ENCODE data around the gene RYR2. TPM values are rescaled to one million over a fixed set of nuclear protein-coding genes. Genes with fewer than 3 reads are reported as not detected.
"Not testable (repeated sequence)": the region's sequence is repeated elsewhere in the genome, so short reads cannot be mapped to it uniquely, and the experiment has no call there.

RYR2 gene
- total RNA-seq, 4 donors from 2014 or later, result 0.20 to 0.60 (median 0.32) TPM

GRCh38 chr1:237834461-237834860, 792.5 kb downstream of the RYR2 start:
- Histone ChIP-seq H3K9me3 (no peaks in the 10 kb centered on the region), H3K4me3 (no peak overlapping the region), H3K27ac (no peak overlapping the region), H3K27me3 (no peaks in the 10 kb centered on the region), H3K4me1 (no peaks in the 10 kb centered on the region), H3K36me3 (no peaks in the 10 kb centered on the region)
- 75 to 77% methylated on average over 3 of the region's 3 CpGs for WGBS, 2 donors
- TF ChIP-seq CTCF (IDR thresholded peaks at IDR 0.05) (no peak), POLR2A (IDR thresholded peaks at IDR 0.05) (no peak), EP300 (IDR thresholded peaks at IDR 0.05) (no peak)
- DNase-seq (ENCODE audit: low spot score in 2 of 2), result no peak

- TF ChIP-seq POLR2A (IDR thresholded peaks at IDR 0.05) (no peak), CTCF (IDR thresholded peaks at IDR 0.05) (no peak), EP300 (IDR thresholded peaks at IDR 0.05) (no peak)
- Histone ChIP-seq H3K9me3 (no peaks in the 10 kb centered on the region), H3K27ac (no peak overlapping the region), H3K27me3 (no peaks in the 10 kb centered on the region), H3K4me3 (no peak overlapping the region), H3K4me1 (no peaks in the 10 kb centered on the region), H3K36me3 (no peaks in the 10 kb centered on the region)
- 39 to 74% methylated on average over 3 of the region's 3 CpGs for WGBS, 2 donors
- DNase-seq (ENCODE audit: low spot score in 2 of 2), result no peak
Observed at GRCh38 chr1:237838320-237838719, 796.3 kb downstream of the RYR2 start.

- H3K9me3 ChIP-seq, result no peaks in the 10 kb centered on the region
- no peaks in the 10 kb centered on the region for H3K4me1 ChIP-seq
- H3K27ac ChIP-seq, result no peak overlapping the region
- no peak overlapping the region for H3K4me3 ChIP-seq
- WGBS, 2 donors, result 90 to 91% methylated on average over 4 to 5 of the region's 6 CpGs
- TF ChIP-seq CTCF (IDR thresholded peaks at IDR 0.05) (no peak), EP300 (IDR thresholded peaks at IDR 0.05) (no peak), POLR2A (IDR thresholded peaks at IDR 0.05) (no peak)
- no peak for DNase-seq (ENCODE audit: low spot score in 2 of 2)
- H3K27me3 ChIP-seq, result no peaks in the 10 kb centered on the region
- no peaks in the 10 kb centered on the region for H3K36me3 ChIP-seq
Observed at GRCh38 chr1:237838904-237839534, 797.0 kb downstream of the RYR2 start.

GRCh38 chr1:237841485-237841884, 799.5 kb downstream of the RYR2 start:
- no peaks in the 10 kb centered on the region for H3K27me3 ChIP-seq
- 56 to 68% methylated on average over 3 of the region's 3 CpGs for WGBS, 2 donors
- no peaks in the 10 kb centered on the region for H3K36me3 ChIP-seq
- no peaks in the 10 kb centered on the region for H3K9me3 ChIP-seq
- no peak overlapping the region for H3K27ac ChIP-seq
- TF ChIP-seq CTCF (IDR thresholded peaks at IDR 0.05), result no peak
- TF ChIP-seq EP300 (IDR thresholded peaks at IDR 0.05), result no peak
- no peak for TF ChIP-seq POLR2A (IDR thresholded peaks at IDR 0.05)
- DNase-seq (ENCODE audit: low spot score in 2 of 2), result no peak
- no peak overlapping the region for H3K4me3 ChIP-seq
- no peaks in the 10 kb centered on the region for H3K4me1 ChIP-seq

- H3K27ac ChIP-seq; H3K36me3 ChIP-seq; H3K27me3 ChIP-seq; DNase-seq (ENCODE audit: low spot score in 2 of 2); H3K4me3 ChIP-seq; H3K4me1 ChIP-seq; H3K9me3 ChIP-seq: not testable (repeated sequence)
- WGBS, 2 donors, result 85 to 90% methylated on average over 3 of the region's 3 CpGs
Observed at GRCh38 chr1:237843516-237843915, 801.5 kb downstream of the RYR2 start.

All from tibial nerve (tissue), 4 donors.